Tibial nerve (tissue), 4 donors: ENCODE data around the gene FAM219A.
"Not testable (repeated sequence)": the region's sequence is repeated elsewhere in the genome, so short reads cannot be mapped to it uniquely, and the experiment has no call there.

Experiments
- CTCF ChIP-seq, 5 experiments: fragments of 200-600 bp in 3 of 5; fragments of 450-650 bp in 2 of 5; sonication (generic) in 3 of 5; IDR thresholded peaks; one replicate each; pipeline ENCODE4 v1.5.1; 2016 to 2019; ENCODE audit warnings: antibody characterized with exemption in 5 of 5, mild to moderate bottlenecking in 3 of 5, moderate library complexity in 2 of 5
- EP300 ChIP-seq, 2 donors: sonication (generic); formaldehyde crosslinking; IDR thresholded peaks; one replicate each; pipeline ENCODE4 v1.6.1; 2017; ENCODE audit warnings: antibody characterized with exemption in 2 of 2, mild to moderate bottlenecking in 1 of 2

- TF ChIP-seq CTCF, EP300 (IDR thresholded peaks at IDR 0.05): not testable (repeated sequence)
Measured at GRCh38 chr9:34481620-34482019, 23.2 kb upstream of the FAM219A start.
